Lower leg skin (tissue), 3 donors: ENCODE measurements around the gene NNT.

Experiments used
- POLR2A ChIP-seq, 2 donors: fragments of 450-650 bp; IDR thresholded peaks; one replicate each; pipeline ENCODE4 v1.6.1; 2016 to 2017; ENCODE audit warnings: antibody characterized with exemption in 2 of 2, mild to moderate bottlenecking in 1 of 2, moderate library complexity in 1 of 2
- TF ChIP-seq, protein P1 (sequence below), 3 donors: fragments of 450-650 bp; IDR thresholded peaks; one replicate each; pipeline ENCODE4 v1.5.1; 2016; ENCODE audit warnings: antibody characterized with exemption in 3 of 3, mild to moderate bottlenecking in 3 of 3, moderate library complexity in 2 of 3

DNA sequence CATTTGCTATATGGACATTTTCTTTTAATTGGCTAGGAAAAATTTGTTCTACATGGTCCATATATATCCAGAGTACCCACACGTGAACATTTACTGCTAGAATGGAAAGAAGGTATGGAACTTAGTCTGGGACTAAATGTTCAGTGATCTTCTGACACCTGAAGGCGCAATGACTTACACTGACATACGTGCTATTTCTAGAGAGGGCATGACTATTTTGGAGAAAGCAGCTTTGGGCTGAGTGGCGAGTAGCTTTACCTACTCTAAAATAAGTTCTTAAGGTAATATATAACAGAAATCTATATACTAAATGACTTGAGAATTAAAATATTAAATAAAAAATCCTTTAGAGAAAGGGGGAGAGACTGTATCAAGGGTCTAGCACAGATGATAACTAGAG, 10.4 kb downstream of the NNT start:
- TF ChIP-seq, protein P1, sequence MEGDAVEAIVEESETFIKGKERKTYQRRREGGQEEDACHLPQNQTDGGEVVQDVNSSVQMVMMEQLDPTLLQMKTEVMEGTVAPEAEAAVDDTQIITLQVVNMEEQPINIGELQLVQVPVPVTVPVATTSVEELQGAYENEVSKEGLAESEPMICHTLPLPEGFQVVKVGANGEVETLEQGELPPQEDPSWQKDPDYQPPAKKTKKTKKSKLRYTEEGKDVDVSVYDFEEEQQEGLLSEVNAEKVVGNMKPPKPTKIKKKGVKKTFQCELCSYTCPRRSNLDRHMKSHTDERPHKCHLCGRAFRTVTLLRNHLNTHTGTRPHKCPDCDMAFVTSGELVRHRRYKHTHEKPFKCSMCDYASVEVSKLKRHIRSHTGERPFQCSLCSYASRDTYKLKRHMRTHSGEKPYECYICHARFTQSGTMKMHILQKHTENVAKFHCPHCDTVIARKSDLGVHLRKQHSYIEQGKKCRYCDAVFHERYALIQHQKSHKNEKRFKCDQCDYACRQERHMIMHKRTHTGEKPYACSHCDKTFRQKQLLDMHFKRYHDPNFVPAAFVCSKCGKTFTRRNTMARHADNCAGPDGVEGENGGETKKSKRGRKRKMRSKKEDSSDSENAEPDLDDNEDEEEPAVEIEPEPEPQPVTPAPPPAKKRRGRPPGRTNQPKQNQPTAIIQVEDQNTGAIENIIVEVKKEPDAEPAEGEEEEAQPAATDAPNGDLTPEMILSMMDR (IDR thresholded peaks at IDR 0.05), result no peak
- TF ChIP-seq POLR2A (IDR thresholded peaks at IDR 0.05), result no peak
